ENCODE measurements around the gene NT5DC3. TPM values are rescaled to one million over a fixed set of nuclear protein-coding genes. Genes with fewer than 3 reads are reported as not detected.

The NT5DC3 gene
- total RNA-seq, 1 experiment from 2014 or later = 19.7 TPM

GRCh38 chr12:103819892-103820291 lies 21.1 kb downstream of the NT5DC3 start:
- TF ChIP-seq CTCF (conservative IDR thresholded peaks at IDR 0.05; ENCODE audit: low read depth, low read length) = no peak
- BruUV-seq (replicated peaks) = no TSS peak
- Histone ChIP-seq H3K36me3 (ENCODE audit: insufficient read depth, low read length, poor library complexity, severe bottlenecking) (peaks cover 5% of the 10 kb centered on the region), H3K4me1 (ENCODE audit: insufficient read depth, low read length, poor library complexity, severe bottlenecking) (peaks cover 1% of the 10 kb centered on the region), H3K27ac (ENCODE audit: low read depth, low read length, poor library complexity, severe bottlenecking) (no peak overlapping the region), H3K4me3 (ENCODE audit: low read depth, low read length, poor library complexity, severe bottlenecking) (no peak overlapping the region), H3K9me3 (ENCODE audit: low read depth, low read length, poor library complexity, severe bottlenecking) (peaks cover 7% of the 10 kb centered on the region), H3K27me3 (replicated peaks; ENCODE audit: insufficient read depth, low read depth, low read length, poor library complexity) (no peaks in the 10 kb centered on the region)
- DNase-seq (ENCODE audit: low spot score) = no peak
- intact Hi-C loops (cut with micrococcal nuclease; ENCODE audit: unreplicated experiment) = no loop called here
- ChIA-PET POLR2A (ENCODE audit: low non-redundant PET) (no interaction called here), CTCF (no interaction called here)

GRCh38 chr12:103819312-103819711 lies 21.7 kb downstream of the NT5DC3 start:
- H3K27me3 ChIP-seq (replicated peaks; ENCODE audit: insufficient read depth, low read depth, low read length, poor library complexity) = no peaks in the 10 kb centered on the region
- DNase-seq (ENCODE audit: low spot score) = no peak
- H3K27ac ChIP-seq (ENCODE audit: low read depth, low read length, poor library complexity, severe bottlenecking) = no peak overlapping the region
- intact Hi-C loops (cut with micrococcal nuclease; ENCODE audit: unreplicated experiment) = no loop called here
- no peak overlapping the region for H3K4me3 ChIP-seq (ENCODE audit: low read depth, low read length, poor library complexity, severe bottlenecking)
- H3K9me3 ChIP-seq (ENCODE audit: low read depth, low read length, poor library complexity, severe bottlenecking) = peaks cover 7% of the 10 kb centered on the region
- POLR2A ChIA-PET (ENCODE audit: low non-redundant PET) = no interaction called here
- CTCF ChIA-PET = no interaction called here
- BruUV-seq (replicated peaks) = no TSS peak
- peaks cover 5% of the 10 kb centered on the region for H3K36me3 ChIP-seq (ENCODE audit: insufficient read depth, low read length, poor library complexity, severe bottlenecking)
- H3K4me1 ChIP-seq (ENCODE audit: insufficient read depth, low read length, poor library complexity, severe bottlenecking) = peaks cover 5% of the 10 kb centered on the region
- TF ChIP-seq CTCF (conservative IDR thresholded peaks at IDR 0.05; ENCODE audit: low read depth, low read length) (no peak), EZH2 (IDR thresholded peaks at IDR 0.05; ENCODE audit: borderline replicate concordance, low read depth, low read length, poor library complexity, severe bottlenecking) (no peak)

GRCh38 chr12:103817791-103818190 lies 23.2 kb downstream of the NT5DC3 start:
- CTCF ChIA-PET = no interaction called here
- Histone ChIP-seq H3K4me3 (ENCODE audit: low read depth, low read length, poor library complexity, severe bottlenecking) (no peak overlapping the region), H3K36me3 (ENCODE audit: insufficient read depth, low read length, poor library complexity, severe bottlenecking) (peaks cover 8% of the 10 kb centered on the region), H3K27me3 (replicated peaks; ENCODE audit: insufficient read depth, low read depth, low read length, poor library complexity) (no peaks in the 10 kb centered on the region), H3K27ac (ENCODE audit: low read depth, low read length, poor library complexity, severe bottlenecking) (no peak overlapping the region), H3K4me1 (ENCODE audit: insufficient read depth, low read length, poor library complexity, severe bottlenecking) (peaks cover 10% of the 10 kb centered on the region), H3K9me3 (ENCODE audit: low read depth, low read length, poor library complexity, severe bottlenecking) (peaks cover 7% of the 10 kb centered on the region)
- intact Hi-C loops (cut with micrococcal nuclease; ENCODE audit: unreplicated experiment) = no loop called here
- TF ChIP-seq EZH2 (IDR thresholded peaks at IDR 0.05; ENCODE audit: borderline replicate concordance, low read depth, low read length, poor library complexity, severe bottlenecking) (no peak), CTCF (conservative IDR thresholded peaks at IDR 0.05; ENCODE audit: low read depth, low read length) (no peak)
- POLR2A ChIA-PET (ENCODE audit: low non-redundant PET) = no interaction called here
- no peak for DNase-seq (ENCODE audit: low spot score)
- no TSS peak for BruUV-seq (replicated peaks)

All from A673 (cell line).